Head of caudate nucleus (tissue), 42 donors: Measurements from ENCODE around the gene FAM25C.
"Not testable (repeated sequence)": the region's sequence is repeated elsewhere in the genome, so short reads cannot be mapped to it uniquely, and the experiment has no call there.

Experiments used
- DNase-seq, 42 donors: peaks; one replicate each; pipeline versions ENCODE4 v3.0.0 to v3.0.0-alpha.2; 2020 to 2021; ENCODE audit warnings: mixed read lengths in 7 of 42
- intact Hi-C: fragments of 100-400 bp; cut with DNase I; formaldehyde crosslinking; loops from one replicate; pipeline ENCODE4 v1.15.0; 2022

The FAM25C gene

GRCh38 chr10:47999691-48000090 lies at the start of gene FAM25C:
TSS of gene FAM25C (minus strand) at chr10:47999791. CDS start at chr10:47999765, 26 bp downstream.
- intact Hi-C loops, DNase-seq: not testable (repeated sequence)

- intact Hi-C loops: not testable (repeated sequence)
Observed at GRCh38 chr10:48044557-48044956, 45.0 kb upstream of the FAM25C start.

GRCh38 chr10:48031390-48031789 lies 31.8 kb upstream of the FAM25C start:
- DNase-seq, intact Hi-C loops: not testable (repeated sequence)

More at GRCh38 chr10:48044557-48044956, 45.0 kb upstream of the FAM25C start:
- not testable (repeated sequence) for DNase-seq

GRCh38 chr10:48002306-48002705 lies 2.7 kb upstream of the FAM25C start:
- intact Hi-C loops, DNase-seq: not testable (repeated sequence)

- DNase-seq: not testable (repeated sequence)
Observed at GRCh38 chr10:47994045-47994444, 5.5 kb downstream of the FAM25C start.

GRCh38 chr10:47992560-47992959 lies 7.0 kb downstream of the FAM25C start:
- DNase-seq, intact Hi-C loops: not testable (repeated sequence)

More at GRCh38 chr10:47994045-47994444, 5.5 kb downstream of the FAM25C start:
- intact Hi-C loops: not testable (repeated sequence)

- DNase-seq, intact Hi-C loops: not testable (repeated sequence)
Observed at GRCh38 chr10:47991706-47992105, 7.9 kb downstream of the FAM25C start.

GRCh38 chr10:47990097-47990496 lies 9.5 kb downstream of the FAM25C start:
- DNase-seq, intact Hi-C loops: not testable (repeated sequence)

GRCh38 chr10:47989542-47989950 lies 10.0 kb downstream of the FAM25C start:
- DNase-seq, intact Hi-C loops: not testable (repeated sequence)

GRCh38 chr10:47988718-47989541 lies 10.7 kb downstream of the FAM25C start:
- intact Hi-C loops: not testable (repeated sequence)
- peak in 24 of 42 donors; percentile 7 to 88 (median 37) for DNase-seq

- DNase-seq, intact Hi-C loops: not testable (repeated sequence)
Observed at GRCh38 chr10:47987952-47988351, 11.6 kb downstream of the FAM25C start.

GRCh38 chr10:47986413-47987230 lies 13.0 kb downstream of the FAM25C start:
- DNase-seq, intact Hi-C loops: not testable (repeated sequence)

GRCh38 chr10:47975409-47975808 lies 24.2 kb downstream of the FAM25C start:
- DNase-seq, intact Hi-C loops: not testable (repeated sequence)

- intact Hi-C loops, DNase-seq: not testable (repeated sequence)
Observed at GRCh38 chr10:47973131-47973530, 26.5 kb downstream of the FAM25C start.

GRCh38 chr10:47972077-47972476 lies 27.5 kb downstream of the FAM25C start:
- intact Hi-C loops, DNase-seq: not testable (repeated sequence)

GRCh38 chr10:47971598-47971997 lies 28.0 kb downstream of the FAM25C start:
- intact Hi-C loops, DNase-seq: not testable (repeated sequence)

- intact Hi-C loops, DNase-seq: not testable (repeated sequence)
Observed at GRCh38 chr10:47970047-47970446, 29.5 kb downstream of the FAM25C start.

GRCh38 chr10:47968988-47969387 lies 30.6 kb downstream of the FAM25C start:
- DNase-seq, intact Hi-C loops: not testable (repeated sequence)

- intact Hi-C loops, DNase-seq: not testable (repeated sequence)
Observed at GRCh38 chr10:47964280-47965063, 35.1 kb downstream of the FAM25C start.
